ENCODE measurements around the gene PHLPP2. TPM values are rescaled to one million over a fixed set of nuclear protein-coding genes. Genes with fewer than 3 reads are reported as not detected.

Gene PHLPP2
- total and polyA plus RNA-seq, 4 experiments from 2014 or later = 1.3 to 10.5 (median 6.2) TPM

- peak overlapping the region; percentile 58 to 69 for H3K4me3 ChIP-seq (ENCODE audit: low read length in 2 of 2)
- POLR2A ChIA-PET (ENCODE audit: partially characterized antibody) = interaction anchor here (1.0 to 2.0 kb wide), 4 partner anchors 9 to 371 kb away, joined by 3 to 10 read pairs (median 6); partner anchors contain the start of genes AP1G1, DHX38, TXNL4B and ZNF821
- H3K36me3 Mint-ChIP-seq = peaks cover 3 to 8% of the 10 kb centered on the region in 2 donors
Measured at GRCh38 chr16:71722801-71723536, 1.5 kb downstream of the PHLPP2 start.

GRCh38 chr16:71721066-71721740 is 3.3 kb downstream of the PHLPP2 start:
- Histone ChIP-seq H3K4me3 (ENCODE audit: low read length in 2 of 2) (no peak overlapping the region), H3K4me1 (ENCODE audit: insufficient read depth, low read length) (peaks cover 14% of the 10 kb centered on the region), H3K9me3 (ENCODE audit: control insufficient read depth in 1 of 2, low read length in 2 of 2) (no peaks in the 10 kb centered on the region), H3K36me3 (ENCODE audit: insufficient read depth, low read length) (no peaks in the 10 kb centered on the region), H3K27ac (ENCODE audit: low read depth, low read length) (no peak overlapping the region), H3K27me3 (ENCODE audit: insufficient read depth, low read length) (no peaks in the 10 kb centered on the region)
- peak overlapping the region in 1 of 7 donors; percentile 35 for H3K27ac Mint-ChIP-seq
- H3K27me3 Mint-ChIP-seq = peaks cover 0 to 1% of the 10 kb centered on the region in 2 donors
- no peak for DNase-seq
- intact Hi-C loops (cut with micrococcal nuclease) = loop anchor here (5.0 to 10.0 kb wide), 2 partner anchors 161 to 374 kb away; partner anchors contain the start of genes DHX38, TXNL4B and ZNF821
- peak overlapping the region in 2 of 8 donors; percentile 26 to 36 for H3K4me3 Mint-ChIP-seq
- peaks cover 9 to 21% (median 13%) of the 10 kb centered on the region in 4 donors for H3K4me1 Mint-ChIP-seq
- H3K36me3 Mint-ChIP-seq = peaks cover 3 to 11% of the 10 kb centered on the region in 2 donors
- no peaks in the 10 kb centered on the region for H3K9me3 Mint-ChIP-seq
- ChIA-PET CTCF (ENCODE audit: partially characterized antibody) (no interaction called here), POLR2A (ENCODE audit: partially characterized antibody) (interaction anchor here (0.6 to 1.7 kb wide), 2 partner anchors 9 to 162 kb away, joined by 3 to 9 read pairs; partner anchors contain the start of gene ZNF821)

More at GRCh38 chr16:71722801-71723536, 1.5 kb downstream of the PHLPP2 start:
- Mint-ChIP-seq H3K27ac (peak overlapping the region; percentile 89 to 97 (median 94)), H3K4me1 (peaks cover 7 to 21% (median 12%) of the 10 kb centered on the region in 4 donors), H3K9me3 (no peaks in the 10 kb centered on the region), H3K4me3 (peak overlapping the region; percentile 86 to 97 (median 92)), H3K27me3 (peaks cover 0 to 1% of the 10 kb centered on the region in 2 donors)
- H3K27me3 ChIP-seq (ENCODE audit: insufficient read depth, low read length) = no peaks in the 10 kb centered on the region
- intact Hi-C loops (cut with micrococcal nuclease) = loop anchor here (5.0 to 10.0 kb wide), 2 partner anchors 159 to 372 kb away; partner anchors contain the start of genes DHX38, TXNL4B and ZNF821
- no peaks in the 10 kb centered on the region for H3K36me3 ChIP-seq (ENCODE audit: insufficient read depth, low read length)
- H3K9me3 ChIP-seq (ENCODE audit: control insufficient read depth in 1 of 2, low read length in 2 of 2) = no peaks in the 10 kb centered on the region
- peak; percentile 52 to 73 (median 58) for DNase-seq
- peaks cover 14% of the 10 kb centered on the region for H3K4me1 ChIP-seq (ENCODE audit: insufficient read depth, low read length)
- CTCF ChIA-PET (ENCODE audit: partially characterized antibody) = interaction anchor here (1.0 to 1.4 kb wide), 2 partner anchors 160 to 239 kb away, joined by 3 to 5 read pairs; no protein-coding TSS in a partner anchor
- H3K27ac ChIP-seq (ENCODE audit: low read depth, low read length) = peak overlapping the region; percentile 83

- Histone ChIP-seq H3K4me1 (ENCODE audit: insufficient read depth, low read length) (no peaks in the 10 kb centered on the region), H3K27ac (ENCODE audit: low read depth, low read length) (no peak overlapping the region), H3K27me3 (ENCODE audit: insufficient read depth, low read length) (no peaks in the 10 kb centered on the region), H3K4me3 (ENCODE audit: low read length in 2 of 2) (no peak overlapping the region), H3K36me3 (ENCODE audit: insufficient read depth, low read length) (no peaks in the 10 kb centered on the region), H3K9me3 (ENCODE audit: control insufficient read depth in 1 of 2, low read length in 2 of 2) (no peaks in the 10 kb centered on the region)
- Mint-ChIP-seq H3K36me3 (peaks cover 5 to 14% of the 10 kb centered on the region in 2 donors), H3K27me3 (no peaks in the 10 kb centered on the region), H3K4me3 (no peak overlapping the region), H3K27ac (no peak overlapping the region), H3K9me3 (no peaks in the 10 kb centered on the region), H3K4me1 (peaks cover 0 to 3% (median under 1%) of the 10 kb centered on the region in 4 donors)
- DNase-seq = no peak
- CTCF ChIA-PET (ENCODE audit: partially characterized antibody) = no interaction called here
- POLR2A ChIA-PET (ENCODE audit: partially characterized antibody) = interaction anchor here (0.5 kb wide), 1 partner anchor 9 kb away, joined by 3 read pairs; no protein-coding TSS in a partner anchor
- intact Hi-C loops (cut with micrococcal nuclease) = no loop called here
Measured at GRCh38 chr16:71712501-71712900, 12.0 kb downstream of the PHLPP2 start.

GRCh38 chr16:71711789-71712188 is 12.7 kb downstream of the PHLPP2 start:
- Mint-ChIP-seq H3K36me3 (peaks cover 5 to 14% of the 10 kb centered on the region in 2 donors), H3K27me3 (no peaks in the 10 kb centered on the region), H3K27ac (no peak overlapping the region), H3K9me3 (no peaks in the 10 kb centered on the region), H3K4me1 (peaks cover 0 to 2% (median under 1%) of the 10 kb centered on the region in 4 donors), H3K4me3 (no peak overlapping the region)
- no peak for DNase-seq
- H3K36me3 ChIP-seq (ENCODE audit: insufficient read depth, low read length) = no peaks in the 10 kb centered on the region
- ChIA-PET POLR2A (ENCODE audit: partially characterized antibody) (interaction anchor here (0.5 kb wide), 1 partner anchor 213 kb away, joined by 3 read pairs; no protein-coding TSS in a partner anchor), CTCF (ENCODE audit: partially characterized antibody) (no interaction called here)
- no peak overlapping the region for H3K27ac ChIP-seq (ENCODE audit: low read depth, low read length)
- H3K9me3 ChIP-seq (ENCODE audit: control insufficient read depth in 1 of 2, low read length in 2 of 2) = no peaks in the 10 kb centered on the region
- no peaks in the 10 kb centered on the region for H3K27me3 ChIP-seq (ENCODE audit: insufficient read depth, low read length)
- intact Hi-C loops (cut with micrococcal nuclease) = no loop called here
- H3K4me1 ChIP-seq (ENCODE audit: insufficient read depth, low read length) = no peaks in the 10 kb centered on the region
- no peak overlapping the region for H3K4me3 ChIP-seq (ENCODE audit: low read length in 2 of 2)

GRCh38 chr16:71709229-71709781 is 15.2 kb downstream of the PHLPP2 start:
- Histone ChIP-seq H3K4me1 (ENCODE audit: insufficient read depth, low read length) (no peaks in the 10 kb centered on the region), H3K36me3 (ENCODE audit: insufficient read depth, low read length) (no peaks in the 10 kb centered on the region), H3K4me3 (ENCODE audit: low read length in 2 of 2) (no peak overlapping the region), H3K9me3 (ENCODE audit: control insufficient read depth in 1 of 2, low read length in 2 of 2) (no peaks in the 10 kb centered on the region), H3K27me3 (ENCODE audit: insufficient read depth, low read length) (no peaks in the 10 kb centered on the region), H3K27ac (ENCODE audit: low read depth, low read length) (no peak overlapping the region)
- ChIA-PET POLR2A (ENCODE audit: partially characterized antibody) (no interaction called here), CTCF (ENCODE audit: partially characterized antibody) (no interaction called here)
- H3K27me3 Mint-ChIP-seq = no peaks in the 10 kb centered on the region
- H3K4me1 Mint-ChIP-seq = peaks cover 0 to 4% (median under 1%) of the 10 kb centered on the region in 4 donors
- no peaks in the 10 kb centered on the region for H3K9me3 Mint-ChIP-seq
- no peak overlapping the region for H3K27ac Mint-ChIP-seq
- H3K4me3 Mint-ChIP-seq = no peak overlapping the region
- no peak for DNase-seq
- intact Hi-C loops (cut with micrococcal nuclease) = no loop called here
- H3K36me3 Mint-ChIP-seq = peaks cover 0 to 10% of the 10 kb centered on the region in 2 donors

- peaks cover 0 to 10% of the 10 kb centered on the region in 2 donors for H3K36me3 Mint-ChIP-seq
- Histone ChIP-seq H3K27me3 (ENCODE audit: insufficient read depth, low read length) (no peaks in the 10 kb centered on the region), H3K36me3 (ENCODE audit: insufficient read depth, low read length) (no peaks in the 10 kb centered on the region), H3K4me3 (ENCODE audit: low read length in 2 of 2) (no peak overlapping the region), H3K9me3 (ENCODE audit: control insufficient read depth in 1 of 2, low read length in 2 of 2) (no peaks in the 10 kb centered on the region), H3K4me1 (ENCODE audit: insufficient read depth, low read length) (no peaks in the 10 kb centered on the region), H3K27ac (ENCODE audit: low read depth, low read length) (no peak overlapping the region)
- ChIA-PET CTCF (ENCODE audit: partially characterized antibody) (no interaction called here), POLR2A (ENCODE audit: partially characterized antibody) (no interaction called here)
- no peak overlapping the region for H3K27ac Mint-ChIP-seq
- no peak for DNase-seq
- intact Hi-C loops (cut with micrococcal nuclease) = no loop called here
- peaks cover 0 to 4% (median under 1%) of the 10 kb centered on the region in 4 donors for H3K4me1 Mint-ChIP-seq
- H3K27me3 Mint-ChIP-seq = no peaks in the 10 kb centered on the region
- no peaks in the 10 kb centered on the region for H3K9me3 Mint-ChIP-seq
- H3K4me3 Mint-ChIP-seq = no peak overlapping the region
Measured at GRCh38 chr16:71708696-71709095, 15.8 kb downstream of the PHLPP2 start.
